ENCODE results near the gene POTEF.
"Not testable (repeated sequence)": the region's sequence is repeated elsewhere in the genome, so short reads cannot be mapped to it uniquely, and the experiment has no call there.

Gene POTEF

GRCh38 chr2:130128464-130128863 lies 558 bp downstream of the POTEF start:
- DNase-seq (ENCODE audit: low read depth in 3 of 3): not testable (repeated sequence)

DNA sequence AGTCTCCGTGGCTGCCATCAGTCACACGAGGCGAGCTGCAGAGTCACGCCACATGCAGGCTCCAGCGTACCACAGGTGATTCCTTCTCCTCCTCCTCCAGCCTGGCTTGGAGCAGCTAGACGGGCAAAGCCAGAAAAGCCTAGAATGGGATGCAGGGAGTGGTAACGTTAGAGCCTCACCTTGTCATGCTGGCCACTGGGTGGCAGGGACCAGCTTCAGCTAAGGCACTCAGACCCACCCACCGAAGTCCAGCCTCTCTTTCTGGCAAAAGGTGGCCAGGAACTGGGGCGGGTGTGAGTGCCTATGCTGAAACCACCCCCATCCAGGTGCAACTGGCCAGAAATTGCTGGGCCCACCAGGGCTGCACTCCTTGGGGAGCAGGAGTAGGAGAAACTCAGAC lies 1.3 kb downstream of the POTEF start:
- not testable (repeated sequence) for DNase-seq (ENCODE audit: low read depth in 3 of 3)

GRCh38 chr2:130120924-130121323 lies 8.1 kb downstream of the POTEF start:
- DNase-seq (ENCODE audit: low read depth in 3 of 3): not testable (repeated sequence)

DNA sequence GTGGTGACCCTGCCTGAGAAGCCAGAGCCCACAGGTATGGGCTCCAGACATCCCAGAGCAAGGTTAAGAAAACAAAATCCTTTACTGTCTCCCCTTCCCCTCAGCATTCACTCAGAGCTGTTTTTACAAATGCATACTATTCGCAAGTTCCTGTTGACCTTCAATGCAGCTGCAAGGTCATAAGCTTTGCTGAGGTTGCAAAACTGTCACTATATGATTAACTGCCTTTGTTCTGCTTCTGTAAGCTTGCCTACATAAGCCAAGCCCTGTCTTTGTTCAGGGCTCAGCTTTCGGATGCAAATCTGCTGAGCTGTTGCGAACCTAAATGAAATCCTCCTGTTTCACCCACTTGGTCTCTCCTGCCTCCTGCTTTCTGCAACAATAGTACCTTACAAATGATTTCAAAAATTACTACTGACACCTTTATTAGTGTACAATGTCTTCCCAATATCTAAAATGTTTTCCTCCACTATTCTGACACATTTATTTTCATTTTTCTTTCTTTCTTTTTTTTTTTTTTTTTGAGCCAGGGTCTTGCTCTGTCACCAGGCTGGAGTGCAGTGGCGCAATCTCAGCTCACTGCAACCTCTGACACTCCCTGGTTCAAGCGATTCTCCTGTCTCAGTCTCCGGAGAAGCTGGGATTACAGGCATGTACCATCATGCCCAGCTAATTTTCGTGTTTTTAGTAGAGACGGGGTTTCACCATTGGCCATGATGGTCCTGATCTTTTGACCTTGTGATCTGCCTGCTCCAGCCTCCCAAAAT lies 26.2 kb downstream of the POTEF start:
- DNase-seq (ENCODE audit: low read depth in 3 of 3): not testable (repeated sequence)

- DNase-seq (ENCODE audit: low read depth in 3 of 3): not testable (repeated sequence)
Observed at GRCh38 chr2:130062645-130063044, 66.4 kb downstream of the POTEF start.

GRCh38 chr2:130059982-130060381 lies 69.0 kb downstream of the POTEF start:
- DNase-seq (ENCODE audit: low read depth in 3 of 3): not testable (repeated sequence)

- not testable (repeated sequence) for DNase-seq (ENCODE audit: low read depth in 3 of 3)
Observed at GRCh38 chr2:130056336-130056735, 72.7 kb downstream of the POTEF start.

DNA sequence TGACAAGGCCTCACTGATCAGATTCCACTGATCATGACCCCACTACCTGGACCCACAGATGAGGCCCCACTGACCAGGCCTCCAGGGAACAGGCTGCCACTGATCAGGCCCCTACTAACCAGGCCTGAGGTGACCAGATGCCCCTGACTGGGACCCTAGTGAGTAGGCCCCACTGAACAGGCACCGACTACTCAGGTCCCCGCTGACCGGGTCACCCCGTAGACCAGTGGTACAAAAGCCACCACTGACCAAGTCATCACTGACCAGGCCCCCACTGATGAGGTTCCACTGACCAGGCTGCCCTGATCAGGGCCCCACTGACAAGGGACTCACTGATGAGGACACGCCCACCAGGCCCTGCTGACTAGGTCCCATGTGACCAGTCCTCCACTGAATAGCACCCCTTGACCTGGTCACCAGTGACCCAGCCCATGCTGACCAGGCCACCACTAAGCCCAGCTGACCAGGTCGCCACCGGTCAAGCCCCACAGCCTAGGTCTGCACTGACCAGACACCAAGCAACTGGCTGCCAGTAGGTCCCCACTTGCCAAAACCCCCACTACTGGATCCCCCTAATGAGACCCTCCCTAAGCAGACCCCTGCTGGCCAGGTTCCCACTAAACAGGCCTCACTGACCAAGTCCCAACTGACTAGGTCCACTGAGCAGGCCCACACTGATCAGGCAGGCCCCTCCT lies 75.7 kb downstream of the POTEF start:
- not testable (repeated sequence) for DNase-seq (ENCODE audit: low read depth in 3 of 3)

GRCh38 chr2:130052376-130052775 lies 76.6 kb downstream of the POTEF start:
- DNase-seq (ENCODE audit: low read depth in 3 of 3): not testable (repeated sequence)

DNA sequence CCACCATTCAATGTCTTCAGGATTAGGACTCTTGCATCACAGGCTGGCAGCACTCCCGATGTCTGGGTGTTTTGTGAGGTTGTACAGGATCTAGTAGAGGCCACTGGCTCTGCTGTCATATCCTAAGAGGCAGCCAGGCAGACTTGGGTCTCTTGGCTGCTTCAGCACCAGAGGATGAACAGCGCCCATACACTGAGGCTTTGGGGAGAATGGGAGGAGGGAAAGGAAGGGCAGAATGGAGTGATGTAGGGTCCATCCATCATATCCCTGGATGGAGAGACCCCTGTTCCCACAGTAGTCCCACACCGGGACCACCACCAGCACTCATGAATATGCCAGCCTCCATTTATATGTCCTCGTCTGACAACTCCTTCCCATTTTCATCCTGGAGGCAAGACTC lies 80.6 kb downstream of the POTEF start:
- not testable (repeated sequence) for DNase-seq (ENCODE audit: low read depth in 3 of 3)

- DNase-seq (ENCODE audit: low read depth in 3 of 3): not testable (repeated sequence)
Observed at GRCh38 chr2:130038265-130038603, 90.8 kb downstream of the POTEF start.

- peak in 1 of 3 experiments; percentile 4 for DNase-seq (ENCODE audit: low read depth in 3 of 3)
Observed at GRCh38 chr2:130025931-130026330, 103.1 kb downstream of the POTEF start.

Measured in stimulated activated CD4-positive, alpha-beta T cell treated with anti-CD3 and anti-CD28 coated beads, TNF-alpha, amount 100 ng/mL, for 24 hours (primary cell).